Measurements from ENCODE around the gene VPS39. TPM values are rescaled to one million over a fixed set of nuclear protein-coding genes. Genes with fewer than 3 reads are reported as not detected.

VPS39 gene
- total and polyA plus RNA-seq, 2 of the 8 experiments (the other 6 are each of a cell fraction or from before 2014, with no cell fraction given): 34.4 to 36.6 TPM

- Histone ChIP-seq H3K56ac (replicated peaks; ENCODE audit: insufficient read length, low read depth, low read length) (no peak overlapping the region), H3K14ac (ENCODE audit: insufficient read length) (no peak overlapping the region), H4K8ac (ENCODE audit: extremely low read depth, insufficient read depth, low read length) (no peak overlapping the region), H3K4me2 (ENCODE audit: insufficient read depth in 1 of 2, low read depth in 2 of 2, low read length in 2 of 2) (no peak overlapping the region), H2BK15ac (ENCODE audit: low read length) (no peak overlapping the region), H3K23ac (ENCODE audit: insufficient read length) (no peak overlapping the region), H3K36me3 (ENCODE audit: control insufficient read depth in 2 of 4, insufficient read depth in 4 of 4, low read length in 3 of 4) (peaks cover 11 to 42% (median 26%) of the 10 kb centered on the region in 4 experiments), H3K23me2 (ENCODE audit: low read depth, low read length) (no peaks in the 10 kb centered on the region), H2BK120ac (replicated peaks; ENCODE audit: low read depth, low read length) (no peak overlapping the region), H3K9ac (replicated peaks in 1 of 4; ENCODE audit: extremely low read depth in 1 of 4, low read depth in 3 of 4, low read length in 3 of 4) (no peak overlapping the region), H3K4me1 (replicated peaks in 1 of 4; ENCODE audit: control insufficient read depth in 3 of 4, insufficient read depth in 4 of 4, low read length in 3 of 4) (no peaks in the 10 kb centered on the region), H3K27me3 (replicated peaks in 1 of 4; ENCODE audit: control insufficient read depth in 3 of 4, extremely low read depth in 1 of 4, insufficient read depth in 3 of 4, low read length in 3 of 4) (no peaks in the 10 kb centered on the region), H3K27ac (ENCODE audit: low read depth, low read length) (no peak overlapping the region), H2BK12ac (ENCODE audit: low read depth, low read length) (no peak overlapping the region), H3K4me3 (ENCODE audit: extremely low read depth in 1 of 4, insufficient read depth in 2 of 4, low read depth in 3 of 4, low read length in 4 of 4) (no peak overlapping the region), H3K79me1 (ENCODE audit: low read depth, low read length) (no peaks in the 10 kb centered on the region), H2BK20ac (ENCODE audit: low read length) (no peak overlapping the region), H3K18ac (ENCODE audit: extremely low read depth, low read length) (no peak overlapping the region), H3K4ac (replicated peaks; ENCODE audit: insufficient read length, low read depth, low read length) (no peak overlapping the region), H2BK5ac (ENCODE audit: low read depth, low read length) (no peak overlapping the region), H3K79me2 (ENCODE audit: control insufficient read depth in 1 of 2, insufficient read depth in 2 of 2, low read length in 2 of 2) (no peaks in the 10 kb centered on the region), H3K9me3 (ENCODE audit: insufficient read depth in 2 of 2, low read depth in 1 of 2, low read length in 1 of 2) (no peaks in the 10 kb centered on the region), H4K91ac (replicated peaks; ENCODE audit: insufficient read length, low read length) (no peak overlapping the region), H4K20me1 (replicated peaks in 1 of 2; ENCODE audit: control insufficient read depth in 1 of 2, insufficient read depth in 2 of 2, low read length in 2 of 2) (peaks cover 3 to 6% of the 10 kb centered on the region in 2 experiments), H2AFZ (ENCODE audit: low read length) (no peak overlapping the region), H4K5ac (ENCODE audit: insufficient read length, low read depth, low read length) (no peak overlapping the region), H2AK5ac (ENCODE audit: low read depth, low read length) (no peak overlapping the region)
- no peak for TF ChIP-seq TCF12 (IDR thresholded peaks at IDR 0.05; ENCODE audit: low read depth, low read length)
- TF ChIP-seq POU5F1 (IDR thresholded peaks at IDR 0.05; ENCODE audit: low read depth, low read length): no peak
- no peak for TF ChIP-seq PHF8 (conservative IDR thresholded peaks at IDR 0.05; ENCODE audit: low read depth, low read length)
- no peak for TF ChIP-seq BRCA1 (IDR thresholded peaks at IDR 0.05; ENCODE audit: low read depth, low read length)
- no peak for TF ChIP-seq SIX5 (IDR thresholded peaks at IDR 0.05; ENCODE audit: low read depth, low read length)
- no peak for TF ChIP-seq CBX8 (IDR thresholded peaks at IDR 0.05; ENCODE audit: borderline replicate concordance, low read depth, low read length)
- no peak for TF ChIP-seq MAFK (IDR thresholded peaks at IDR 0.05; ENCODE audit: low read depth, low read length)
- no peak for TF ChIP-seq RNF2 (IDR thresholded peaks at IDR 0.05; ENCODE audit: borderline replicate concordance, low read depth, low read length, missing control alignments, poor library complexity, severe bottlenecking)
- TF ChIP-seq CBX5 (IDR thresholded peaks at IDR 0.05; ENCODE audit: low read depth, low read length): no peak
- TF ChIP-seq EGR1 (IDR thresholded peaks at IDR 0.05; ENCODE audit: borderline replicate concordance, low read depth, low read length): no peak
- no peak for TF ChIP-seq SP2 (IDR thresholded peaks at IDR 0.05; ENCODE audit: low read length)
- no peak for TF ChIP-seq JUND (IDR thresholded peaks at IDR 0.05; ENCODE audit: low read length)
- no peak for DNase-seq (ENCODE audit: low read depth in 1 of 2, low spot score in 2 of 2)
- WGBS, 2 experiments (ENCODE audit: extremely low coverage in 1 of 2, insufficient coverage in 1 of 2, insufficient read length in 1 of 2, insufficient replicate concordance in 2 of 2, low coverage in 1 of 2, low lambda C conversion rate in 2 of 2, missing lambda C conversion rate in 1 of 2): 91% methylated on average over 18 of the region's 18 CpGs; no CpG with 5 or more reads in 1 of the 2 experiments
- ChIA-PET POLR2A (ENCODE audit: partially characterized antibody) (interaction anchor here (1.5 kb wide), 1 partner anchor 10 kb away, joined by 3 read pairs; no protein-coding TSS in a partner anchor), CTCF (ENCODE audit: partially characterized antibody) (no interaction called here)
- FAIRE-seq: no peak
Observed at GRCh38 chr15:42159381-42160015, 48.6 kb downstream of the VPS39 start.
